ENCODE measurements around the gene LRRC2.
"Not testable (repeated sequence)": the region's sequence is repeated elsewhere in the genome, so short reads cannot be mapped to it uniquely, and the experiment has no call there.

LRRC2 gene

DNA sequence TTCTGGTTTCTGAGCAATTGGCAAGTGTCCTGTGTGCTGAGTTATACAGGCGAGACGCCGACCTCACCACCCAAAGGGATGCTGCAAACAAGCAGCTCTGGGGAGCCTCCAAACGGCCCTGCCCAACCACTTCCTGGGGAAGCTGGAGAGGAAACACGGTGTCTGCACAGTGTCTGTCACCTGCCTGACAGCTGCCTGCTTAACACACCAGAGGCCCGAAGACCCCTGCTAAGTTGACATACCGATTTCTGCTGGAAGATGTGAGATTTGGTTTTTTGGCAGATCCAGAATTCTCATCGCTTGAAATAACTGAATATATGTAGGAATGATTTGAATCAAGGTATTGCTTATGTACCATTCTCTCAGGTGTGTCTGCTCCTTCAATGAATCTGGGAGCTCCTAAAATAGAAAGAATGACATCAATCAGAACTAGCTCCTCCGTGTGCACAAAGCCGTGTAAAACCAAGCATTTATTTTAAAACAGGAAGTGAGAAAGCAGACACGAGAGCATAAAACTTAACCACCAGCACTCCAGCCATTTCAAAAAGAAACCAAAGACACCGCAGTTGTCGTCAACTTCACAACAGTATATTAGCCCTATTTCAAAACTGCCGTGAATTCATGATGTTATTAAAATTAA lies 27.2 kb downstream of the LRRC2 start:
- no peaks in the 10 kb centered on the region for H3K36me3 ChIP-seq (ENCODE audit: insufficient read depth, low read length)
- H3K9ac ChIP-seq (ENCODE audit: low read depth, low read length), result no peak overlapping the region
- H3K4me1 ChIP-seq (ENCODE audit: insufficient read depth, low read length), result peaks cover 12% of the 10 kb centered on the region
- no peaks in the 10 kb centered on the region for H3K9me3 ChIP-seq (ENCODE audit: control insufficient read depth, insufficient read depth, low read length)

DNA sequence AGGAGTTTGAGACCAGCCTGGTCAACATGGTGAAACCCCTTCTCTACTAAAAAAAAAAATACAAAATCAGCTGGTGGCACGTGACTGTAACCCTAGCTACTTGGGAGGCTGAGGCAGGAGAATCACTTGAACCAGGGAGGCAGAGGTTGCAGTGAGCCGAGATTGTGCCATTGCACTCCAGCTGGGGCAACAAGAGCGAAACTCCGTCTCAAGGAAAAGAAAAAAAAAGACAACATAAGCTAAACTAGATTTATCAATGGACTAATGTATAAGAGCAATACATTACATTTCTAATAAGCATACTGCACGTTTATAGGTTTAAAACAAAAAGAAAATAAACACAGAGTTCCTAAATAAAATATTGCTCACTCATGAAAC lies 27.7 kb downstream of the LRRC2 start:
- not testable (repeated sequence) for H3K9me3 ChIP-seq (ENCODE audit: control insufficient read depth, insufficient read depth, low read length); H3K36me3 ChIP-seq (ENCODE audit: insufficient read depth, low read length); H3K9ac ChIP-seq (ENCODE audit: low read depth, low read length)
- peaks cover 12% of the 10 kb centered on the region for H3K4me1 ChIP-seq (ENCODE audit: insufficient read depth, low read length)

DNA sequence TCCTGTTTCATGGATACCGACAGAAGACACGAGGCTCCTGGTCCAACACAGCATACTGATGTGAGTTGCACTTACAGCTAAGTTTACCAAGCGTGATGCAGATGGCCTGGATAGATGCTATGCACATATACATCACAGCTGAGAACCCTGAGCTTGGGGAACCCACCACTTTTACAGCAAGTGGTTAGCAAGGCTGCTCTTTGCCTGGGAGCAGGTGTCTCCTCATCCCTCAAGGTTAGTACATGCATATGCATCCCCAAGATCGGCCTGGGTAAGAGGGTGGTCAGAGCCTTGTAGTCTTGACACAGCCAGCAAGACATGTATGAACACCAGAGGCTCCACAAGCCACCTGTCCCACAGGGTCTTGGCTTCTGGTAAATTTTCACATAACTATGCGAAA lies 28.3 kb downstream of the LRRC2 start:
- H3K4me1 ChIP-seq (ENCODE audit: insufficient read depth, low read length), result peaks cover 12% of the 10 kb centered on the region
- H3K9ac ChIP-seq (ENCODE audit: low read depth, low read length), result no peak overlapping the region

DNA sequence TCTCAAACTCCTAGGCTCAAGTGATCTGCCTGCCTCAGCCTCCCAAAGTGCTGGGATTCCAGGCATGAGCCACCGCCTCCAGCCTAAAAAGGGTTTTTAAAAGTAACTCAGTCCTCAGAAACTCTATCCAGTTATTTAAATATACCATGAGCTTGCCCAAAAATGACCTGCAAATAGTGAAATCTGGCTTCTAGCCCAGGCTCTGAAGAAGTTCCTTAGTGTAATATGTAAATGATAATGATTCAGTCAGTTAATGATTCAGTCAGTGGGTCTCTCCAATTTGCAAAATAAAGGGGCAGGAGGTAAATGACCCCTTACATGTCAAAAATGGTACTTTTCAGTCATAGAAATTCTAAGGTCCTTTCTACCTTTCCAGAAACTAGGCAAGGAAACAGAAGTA lies 28.8 kb downstream of the LRRC2 start:
- no peaks in the 10 kb centered on the region for H3K36me3 ChIP-seq (ENCODE audit: insufficient read depth, low read length)
- H3K9ac ChIP-seq (ENCODE audit: low read depth, low read length), result no peak overlapping the region
- peaks cover 12% of the 10 kb centered on the region for H3K4me1 ChIP-seq (ENCODE audit: insufficient read depth, low read length)
- H3K9me3 ChIP-seq (ENCODE audit: control insufficient read depth, insufficient read depth, low read length), result no peaks in the 10 kb centered on the region

More for the DNA sequence above, 28.3 kb downstream of the LRRC2 start:
- Histone ChIP-seq H3K36me3 (ENCODE audit: insufficient read depth, low read length) (no peaks in the 10 kb centered on the region), H3K9me3 (ENCODE audit: control insufficient read depth, insufficient read depth, low read length) (no peaks in the 10 kb centered on the region)

DNA sequence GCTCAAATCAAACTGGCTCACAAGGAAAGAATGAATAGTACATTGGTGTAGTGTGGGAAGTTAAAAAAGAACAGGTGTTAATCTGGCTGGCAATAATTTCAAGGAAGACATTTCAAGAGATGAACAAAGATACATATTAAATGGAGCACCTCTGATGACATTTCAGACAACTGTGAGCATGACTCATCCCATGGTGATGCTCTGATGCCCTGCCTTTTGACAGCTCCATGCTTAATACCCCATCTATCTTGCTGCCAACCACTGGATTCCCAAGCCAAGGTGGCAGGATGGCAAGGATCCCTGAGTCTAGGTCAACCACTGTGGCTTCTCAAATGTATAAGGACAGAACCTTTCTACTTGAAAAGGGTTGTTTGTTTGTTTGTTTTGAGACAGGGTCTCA lies 29.3 kb downstream of the LRRC2 start:
- Histone ChIP-seq H3K4me1 (ENCODE audit: insufficient read depth, low read length) (peaks cover 12% of the 10 kb centered on the region), H3K9ac (ENCODE audit: low read depth, low read length) (no peak overlapping the region), H3K9me3 (ENCODE audit: control insufficient read depth, insufficient read depth, low read length) (no peaks in the 10 kb centered on the region), H3K36me3 (ENCODE audit: insufficient read depth, low read length) (no peaks in the 10 kb centered on the region)

DNA sequence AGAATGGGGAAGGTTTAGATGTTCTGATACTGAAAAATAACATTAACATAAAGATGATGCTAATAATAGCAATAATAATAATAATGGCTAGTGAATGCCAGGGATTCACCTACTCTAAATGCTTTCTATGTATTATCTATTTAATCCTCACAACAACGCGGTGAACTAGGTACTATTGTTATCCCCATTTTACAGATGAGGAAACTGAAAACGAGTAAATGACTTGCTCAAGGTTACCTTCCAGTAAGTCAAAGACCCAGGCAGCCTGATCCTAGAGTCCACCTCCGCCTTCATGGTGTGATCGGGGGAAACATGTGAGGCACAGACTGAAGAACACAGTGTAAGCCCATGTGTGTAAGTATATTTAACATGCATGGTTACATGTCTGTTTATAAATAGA lies 30.4 kb downstream of the LRRC2 start:
- no peaks in the 10 kb centered on the region for H3K36me3 ChIP-seq (ENCODE audit: insufficient read depth, low read length)
- no peaks in the 10 kb centered on the region for H3K9me3 ChIP-seq (ENCODE audit: control insufficient read depth, insufficient read depth, low read length)
- H3K9ac ChIP-seq (ENCODE audit: low read depth, low read length), result no peak overlapping the region
- H3K4me1 ChIP-seq (ENCODE audit: insufficient read depth, low read length), result peaks cover 12% of the 10 kb centered on the region

DNA sequence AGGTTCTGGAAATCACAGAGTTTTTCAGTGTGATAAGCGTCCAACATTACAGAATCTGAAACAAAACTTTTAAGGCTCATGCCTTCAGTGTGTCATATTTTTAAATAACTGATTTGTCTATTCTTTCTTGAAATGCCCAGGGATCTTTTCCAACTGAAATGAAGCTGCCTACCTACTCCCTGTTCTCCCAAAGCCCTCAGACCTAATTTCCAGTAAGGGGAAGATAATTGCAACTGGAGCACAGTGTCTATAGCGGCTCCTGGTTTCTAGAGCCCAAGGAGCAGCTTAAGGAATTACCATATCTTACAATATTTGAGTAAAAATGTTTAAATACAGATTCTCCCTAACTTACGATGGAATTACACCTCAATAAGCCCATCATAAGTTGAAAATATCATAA lies 33.0 kb downstream of the LRRC2 start:
- no peaks in the 10 kb centered on the region for H3K36me3 ChIP-seq (ENCODE audit: insufficient read depth, low read length)
- no peak overlapping the region for H3K9ac ChIP-seq (ENCODE audit: low read depth, low read length)
- H3K4me1 ChIP-seq (ENCODE audit: insufficient read depth, low read length), result peaks cover 12% of the 10 kb centered on the region
- no peaks in the 10 kb centered on the region for H3K9me3 ChIP-seq (ENCODE audit: control insufficient read depth, insufficient read depth, low read length)

DNA sequence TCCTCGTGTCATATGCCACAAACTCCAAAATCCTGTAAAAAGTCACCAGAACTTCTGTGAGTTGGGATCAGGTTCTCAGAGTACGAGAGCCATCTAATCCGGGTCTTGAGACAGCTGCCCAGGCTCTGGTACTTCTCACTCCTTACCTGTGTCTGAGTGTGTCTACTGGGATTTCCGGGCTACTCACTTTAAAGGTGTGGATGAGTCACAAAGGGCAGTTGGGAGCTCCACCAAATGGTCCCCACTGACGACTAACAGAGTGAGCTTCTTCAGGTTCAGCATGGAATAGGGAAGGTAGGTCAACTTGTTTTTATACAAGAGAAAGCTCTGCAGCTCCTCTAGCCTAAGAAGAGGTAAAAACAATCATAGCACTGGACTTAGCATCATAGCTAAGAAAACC lies 38.9 kb downstream of the LRRC2 start:
- no peaks in the 10 kb centered on the region for H3K9me3 ChIP-seq (ENCODE audit: control insufficient read depth, insufficient read depth, low read length)
- H3K4me1 ChIP-seq (ENCODE audit: insufficient read depth, low read length), result no peaks in the 10 kb centered on the region
- no peaks in the 10 kb centered on the region for H3K36me3 ChIP-seq (ENCODE audit: insufficient read depth, low read length)
- no peak overlapping the region for H3K9ac ChIP-seq (ENCODE audit: low read depth, low read length)

DNA sequence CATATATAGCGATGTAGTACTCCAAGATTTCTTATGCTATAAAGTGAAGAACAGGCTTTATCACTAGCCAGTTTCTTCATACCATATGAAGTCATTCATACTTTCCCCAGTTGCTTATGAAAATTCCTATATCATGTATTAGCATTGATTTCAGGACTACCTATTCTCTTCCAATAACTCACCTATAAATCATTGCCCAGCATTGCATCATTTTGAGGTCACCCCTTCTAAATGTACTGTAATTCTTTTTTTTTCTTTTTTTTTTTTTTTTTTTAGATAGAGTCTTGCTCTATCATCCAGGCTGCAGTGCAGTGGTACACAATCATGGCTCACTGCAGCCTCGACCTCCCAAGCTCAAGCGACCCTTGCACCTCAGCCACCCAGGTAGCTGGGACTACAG lies 41.3 kb downstream of the LRRC2 start:
- Histone ChIP-seq H3K9me3 (ENCODE audit: control insufficient read depth, insufficient read depth, low read length) (no peaks in the 10 kb centered on the region), H3K36me3 (ENCODE audit: insufficient read depth, low read length) (no peaks in the 10 kb centered on the region), H3K9ac (ENCODE audit: low read depth, low read length) (no peak overlapping the region), H3K4me1 (ENCODE audit: insufficient read depth, low read length) (no peaks in the 10 kb centered on the region)

DNA sequence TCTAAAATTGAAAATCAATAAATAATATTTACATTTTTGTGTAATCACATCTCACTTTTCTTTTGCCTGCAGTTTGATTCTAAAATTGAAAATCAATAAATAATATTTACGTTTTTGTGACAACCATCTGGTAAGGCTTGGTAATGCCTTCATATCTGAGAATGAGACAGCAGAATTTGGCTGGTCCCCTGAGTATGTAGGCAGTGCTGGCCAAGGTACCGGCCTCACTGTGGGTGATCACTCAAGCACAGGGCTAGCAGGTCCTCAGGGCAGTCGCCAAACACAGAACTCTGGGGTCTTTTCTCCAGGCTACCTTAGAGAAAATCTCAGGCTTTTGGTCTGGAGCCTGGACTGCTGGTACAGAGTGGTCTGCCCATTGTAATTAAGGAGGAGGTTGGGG lies 42.1 kb downstream of the LRRC2 start:
- H3K4me1 ChIP-seq (ENCODE audit: insufficient read depth, low read length), result no peaks in the 10 kb centered on the region
- H3K36me3 ChIP-seq (ENCODE audit: insufficient read depth, low read length), result no peaks in the 10 kb centered on the region
- no peaks in the 10 kb centered on the region for H3K9me3 ChIP-seq (ENCODE audit: control insufficient read depth, insufficient read depth, low read length)
- H3K9ac ChIP-seq (ENCODE audit: low read depth, low read length), result no peak overlapping the region

DNA sequence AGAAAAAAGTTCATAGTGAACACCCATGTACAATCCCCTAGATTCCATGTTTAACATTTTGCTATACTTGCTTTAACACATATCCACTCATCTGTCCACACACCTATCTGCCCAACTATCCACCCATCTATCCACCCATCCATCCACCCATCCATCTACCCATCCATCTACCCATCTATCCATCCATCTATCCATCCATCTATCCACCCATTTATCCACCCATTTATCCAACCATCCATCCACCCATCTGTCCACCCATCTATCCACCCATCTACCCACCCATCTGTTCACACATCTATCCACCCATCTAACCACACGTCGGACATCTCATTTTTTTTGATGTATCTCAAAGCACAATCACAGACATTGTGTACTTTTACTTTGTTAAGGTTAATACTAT lies 42.5 kb downstream of the LRRC2 start:
- H3K36me3 ChIP-seq (ENCODE audit: insufficient read depth, low read length), result no peaks in the 10 kb centered on the region
- no peak overlapping the region for H3K9ac ChIP-seq (ENCODE audit: low read depth, low read length)
- H3K9me3 ChIP-seq (ENCODE audit: control insufficient read depth, insufficient read depth, low read length), result no peaks in the 10 kb centered on the region
- no peaks in the 10 kb centered on the region for H3K4me1 ChIP-seq (ENCODE audit: insufficient read depth, low read length)

DNA sequence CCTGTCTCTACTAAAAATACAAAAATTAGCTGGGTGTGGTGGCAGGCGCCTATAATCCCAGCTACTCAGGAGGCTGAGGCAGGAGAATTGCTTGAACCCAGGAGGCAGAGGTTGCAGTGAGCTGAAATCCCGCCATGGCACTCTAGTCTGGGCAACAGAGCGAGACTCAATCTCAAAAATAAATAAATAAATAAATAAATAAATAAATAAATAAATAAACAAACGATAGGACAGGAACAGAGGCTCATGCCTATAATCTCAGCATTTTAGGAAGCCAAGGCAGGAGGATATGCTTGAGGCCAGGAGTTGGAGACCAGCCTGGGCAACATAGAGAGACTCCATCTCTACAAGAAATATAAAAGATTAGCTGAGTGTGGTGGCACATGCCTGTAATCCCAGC lies 43.9 kb downstream of the LRRC2 start:
- not testable (repeated sequence) for H3K36me3 ChIP-seq (ENCODE audit: insufficient read depth, low read length); H3K9ac ChIP-seq (ENCODE audit: low read depth, low read length); H3K9me3 ChIP-seq (ENCODE audit: control insufficient read depth, insufficient read depth, low read length); H3K4me1 ChIP-seq (ENCODE audit: insufficient read depth, low read length)

DNA sequence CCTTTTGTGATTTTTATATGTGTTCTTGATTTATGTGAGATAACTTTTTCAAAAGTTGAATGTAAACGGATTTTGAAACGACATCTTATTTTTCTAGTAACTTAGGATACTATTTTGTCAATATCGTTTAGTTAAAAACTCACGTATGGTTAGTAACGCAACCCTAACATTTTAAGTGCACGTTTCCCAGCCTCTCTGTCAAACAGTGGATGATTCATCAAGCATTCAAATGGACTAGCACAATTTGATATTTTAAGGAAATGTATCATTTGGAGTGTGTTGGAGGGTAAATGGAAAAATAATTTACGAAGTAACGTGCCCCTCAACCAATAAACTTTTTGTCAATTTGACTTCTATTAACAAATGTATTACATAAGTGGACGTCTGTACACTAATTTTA lies 45.0 kb downstream of the LRRC2 start:
- H3K36me3 ChIP-seq (ENCODE audit: insufficient read depth, low read length), result no peaks in the 10 kb centered on the region
- H3K9ac ChIP-seq (ENCODE audit: low read depth, low read length), result no peak overlapping the region
- no peaks in the 10 kb centered on the region for H3K4me1 ChIP-seq (ENCODE audit: insufficient read depth, low read length)
- H3K9me3 ChIP-seq (ENCODE audit: control insufficient read depth, insufficient read depth, low read length), result no peaks in the 10 kb centered on the region

DNA sequence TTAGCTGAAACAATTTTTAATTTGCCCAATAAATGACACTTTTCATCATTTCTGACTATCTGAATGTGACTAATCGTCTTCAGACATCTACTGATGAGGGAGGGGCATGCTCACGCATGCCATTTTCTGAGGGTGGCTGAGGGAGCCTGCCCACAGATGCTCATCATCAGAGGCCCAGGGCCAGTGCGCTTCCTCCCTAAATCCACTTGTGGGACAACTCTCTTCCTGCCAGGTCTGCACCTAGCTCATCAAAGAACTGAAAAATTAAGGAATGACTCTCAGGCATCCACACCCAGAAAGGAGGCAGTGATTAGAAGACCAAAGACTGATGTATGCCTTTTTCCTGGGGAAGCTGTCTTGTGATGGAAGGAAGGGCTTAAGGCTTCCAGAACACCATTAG lies 45.6 kb downstream of the LRRC2 start:
- Histone ChIP-seq H3K9me3 (ENCODE audit: control insufficient read depth, insufficient read depth, low read length) (no peaks in the 10 kb centered on the region), H3K4me1 (ENCODE audit: insufficient read depth, low read length) (no peaks in the 10 kb centered on the region), H3K36me3 (ENCODE audit: insufficient read depth, low read length) (no peaks in the 10 kb centered on the region), H3K9ac (ENCODE audit: low read depth, low read length) (no peak overlapping the region)

DNA sequence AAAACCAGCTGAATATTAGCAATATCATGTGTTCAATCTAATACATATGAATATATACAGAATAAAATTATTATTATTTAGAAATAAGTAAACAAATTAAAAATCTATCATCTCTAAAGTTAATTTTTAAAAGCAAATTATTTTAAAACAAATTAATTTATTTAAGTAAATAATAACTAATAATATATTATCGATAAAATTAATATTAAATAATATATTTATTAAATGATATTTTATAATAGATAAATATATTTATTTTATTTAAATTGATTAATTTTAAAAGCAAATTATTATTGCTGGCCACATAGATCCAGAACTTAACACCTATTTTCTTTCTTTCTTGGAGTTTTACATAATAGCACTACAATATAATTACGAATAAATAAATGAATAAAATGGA lies 46.1 kb downstream of the LRRC2 start:
- H3K9me3 ChIP-seq (ENCODE audit: control insufficient read depth, insufficient read depth, low read length), result no peaks in the 10 kb centered on the region

DNA sequence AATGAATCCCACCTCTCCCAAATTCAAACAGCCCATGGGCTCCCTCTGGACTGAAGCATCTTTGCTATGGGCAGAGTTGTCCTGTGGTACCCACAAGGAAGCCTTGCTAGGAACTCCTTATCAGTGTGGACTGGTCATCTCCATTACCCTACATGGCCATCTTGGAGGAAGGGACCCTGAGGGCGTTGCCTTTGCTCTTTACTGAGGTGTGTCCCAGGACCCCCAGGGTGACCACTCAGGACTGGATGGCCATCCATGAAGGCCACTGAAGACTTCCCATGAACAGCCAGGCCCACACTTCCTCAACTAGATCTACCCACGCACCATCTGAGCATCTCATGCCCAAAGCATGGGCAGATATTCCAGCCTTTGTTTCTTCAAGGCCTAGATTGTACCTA lies 48.3 kb downstream of the LRRC2 start:
- no peak overlapping the region for H3K9ac ChIP-seq (ENCODE audit: low read depth, low read length)

More for the DNA sequence above, 46.1 kb downstream of the LRRC2 start:
- no peak overlapping the region for H3K9ac ChIP-seq (ENCODE audit: low read depth, low read length)
- no peaks in the 10 kb centered on the region for H3K36me3 ChIP-seq (ENCODE audit: insufficient read depth, low read length)
- H3K4me1 ChIP-seq (ENCODE audit: insufficient read depth, low read length), result no peaks in the 10 kb centered on the region

More for the DNA sequence above, 48.3 kb downstream of the LRRC2 start:
- Histone ChIP-seq H3K9me3 (ENCODE audit: control insufficient read depth, insufficient read depth, low read length) (no peaks in the 10 kb centered on the region), H3K4me1 (ENCODE audit: insufficient read depth, low read length) (no peaks in the 10 kb centered on the region), H3K36me3 (ENCODE audit: insufficient read depth, low read length) (no peaks in the 10 kb centered on the region)

Measured in ES-I3 (cell line).